Activated T-cell treated with anti-CD3 and anti-CD28 coated beads, Interleukin-2, amount 50 U/mL, for 1 hour (primary cell): ENCODE results near the gene INSL3.
A peak's percentile ranks its signal among the peaks of the same experiment; 100 is the strongest.
"Not testable (repeated sequence)": the region's sequence is repeated elsewhere in the genome, so short reads cannot be mapped to it uniquely, and the experiment has no call there.

Source experiments
- DNase-seq: peaks from one replicate; pipeline ENCODE4 v3.0.0-alpha.2; 2020

The INSL3 gene

DNA sequence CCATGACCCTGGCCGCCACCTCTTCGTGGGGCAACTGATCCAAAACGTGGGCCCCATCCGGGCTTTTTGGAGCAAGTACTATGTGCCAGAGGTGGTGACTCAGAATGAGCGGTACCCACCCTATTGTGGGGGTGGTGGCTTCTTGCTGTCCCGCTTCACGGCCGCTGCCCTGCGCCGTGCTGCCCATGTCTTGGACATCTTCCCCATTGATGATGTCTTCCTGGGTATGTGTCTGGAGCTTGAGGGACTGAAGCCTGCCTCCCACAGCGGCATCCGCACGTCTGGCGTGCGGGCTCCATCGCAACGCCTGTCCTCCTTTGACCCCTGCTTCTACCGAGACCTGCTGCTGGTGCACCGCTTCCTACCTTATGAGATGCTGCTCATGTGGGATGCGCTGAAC lies 9.6 kb downstream of the INSL3 start:
- DNase-seq: no peak

DNA sequence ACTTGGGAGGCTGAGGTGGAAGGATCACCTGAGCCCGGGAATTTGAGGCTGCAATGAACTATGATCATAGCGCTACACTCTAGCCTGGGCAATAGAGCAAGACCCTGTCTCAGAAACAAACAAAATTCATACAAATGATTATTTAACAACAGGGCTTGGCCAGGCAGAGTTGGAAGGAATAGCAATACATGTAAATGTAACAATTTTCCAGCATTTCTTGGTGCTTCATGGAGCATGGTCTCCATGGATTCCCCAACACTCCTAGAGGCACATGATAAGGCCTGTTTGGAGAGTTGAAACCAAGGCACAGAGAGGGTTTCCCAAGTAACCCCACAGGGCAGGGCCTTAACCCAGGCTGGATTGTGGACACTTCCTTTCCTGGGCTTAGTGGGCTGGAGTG lies 10.2 kb downstream of the INSL3 start:
- no peak for DNase-seq

DNA sequence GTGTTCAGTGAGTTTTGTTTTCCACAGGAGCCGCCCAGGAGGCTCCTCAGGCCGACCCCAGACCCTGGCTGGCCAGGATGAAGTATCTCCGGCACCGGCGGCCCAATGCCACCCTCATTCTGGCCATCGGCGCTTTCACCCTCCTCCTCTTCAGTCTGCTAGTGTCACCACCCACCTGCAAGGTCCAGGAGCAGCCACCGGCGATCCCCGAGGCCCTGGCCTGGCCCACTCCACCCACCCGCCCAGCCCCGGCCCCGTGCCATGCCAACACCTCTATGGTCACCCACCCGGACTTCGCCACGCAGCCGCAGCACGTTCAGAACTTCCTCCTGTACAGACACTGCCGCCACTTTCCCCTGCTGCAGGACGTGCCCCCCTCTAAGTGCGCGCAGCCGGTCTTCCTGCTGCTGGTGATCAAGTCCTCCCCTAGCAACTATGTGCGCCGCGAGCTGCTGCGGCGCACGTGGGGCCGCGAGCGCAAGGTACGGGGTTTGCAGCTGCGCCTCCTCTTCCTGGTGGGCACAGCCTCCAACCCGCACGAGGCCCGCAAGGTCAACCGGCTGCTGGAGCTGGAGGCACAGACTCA lies 13.5 kb downstream of the INSL3 start:
- peak; percentile 31 for DNase-seq

DNA sequence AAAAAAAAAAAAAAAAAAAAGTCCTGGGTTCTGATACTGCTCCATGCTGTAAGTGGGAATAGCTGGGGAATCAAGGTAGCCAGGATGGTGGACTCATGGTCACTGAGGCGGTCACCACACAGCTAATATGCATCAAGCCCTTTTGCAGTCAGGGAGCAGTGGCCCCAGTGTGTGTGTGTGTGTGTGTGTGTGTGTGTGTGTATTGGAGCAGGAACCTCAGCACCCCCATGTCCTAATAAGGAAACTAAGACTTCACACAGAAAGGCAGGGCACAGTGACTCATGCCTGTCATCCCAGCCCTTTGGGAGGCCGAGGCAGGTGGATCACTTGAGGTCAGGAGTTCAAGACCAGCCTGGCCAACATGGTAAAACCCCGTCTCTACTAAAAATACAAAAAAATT lies 14.4 kb downstream of the INSL3 start:
- DNase-seq: no peak

GRCh38 chr19:17805427-17805826 lies 15.9 kb downstream of the INSL3 start:
- DNase-seq: no peak

- peak; percentile 31 for DNase-seq
These were observed 17.9 kb downstream of the INSL3 start for GRCh38 chr19:17803264-17803896.

- DNase-seq: no peak
These were observed 19.0 kb downstream of the INSL3 start for GRCh38 chr19:17802137-17802858.

GRCh38 chr19:17798599-17798998 lies 22.7 kb downstream of the INSL3 start:
- DNase-seq: not testable (repeated sequence)

DNA sequence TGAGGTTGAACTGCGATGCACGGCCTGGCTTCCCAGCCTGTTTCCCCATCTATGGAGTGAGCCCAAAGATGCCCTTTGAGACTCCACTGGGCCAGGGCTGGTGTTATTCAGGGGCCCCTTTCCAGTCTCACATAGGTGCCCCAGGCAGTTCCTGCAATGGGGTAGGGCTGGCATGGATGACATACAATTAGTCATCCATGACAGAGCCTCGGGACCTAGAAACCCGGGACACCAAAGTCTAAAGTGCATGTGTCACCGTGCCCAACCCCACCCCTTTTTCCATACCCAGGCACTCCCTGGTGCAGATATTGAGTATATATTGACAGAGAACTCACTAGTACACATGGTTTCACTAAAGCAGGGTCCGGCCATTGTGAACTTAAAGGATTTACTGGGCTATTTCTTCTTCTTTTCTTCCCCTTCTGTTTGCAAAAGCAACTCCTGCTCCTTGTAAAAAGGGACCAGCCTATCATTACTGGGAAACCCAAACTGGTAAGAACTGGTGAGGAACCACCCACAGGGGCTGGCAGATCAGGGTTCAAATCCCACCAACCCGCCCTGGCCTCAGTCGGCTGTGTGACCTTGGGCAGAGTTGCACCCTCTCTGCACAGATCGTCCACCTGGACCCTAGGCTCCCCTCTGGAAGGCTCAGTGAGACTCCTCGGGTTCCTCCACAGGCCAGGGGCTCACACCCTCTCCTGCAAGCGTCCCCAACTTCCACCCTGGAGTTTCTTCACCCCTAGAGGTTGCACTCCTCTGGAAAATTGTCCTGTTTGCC lies 23.7 kb downstream of the INSL3 start:
- DNase-seq: no peak

DNA sequence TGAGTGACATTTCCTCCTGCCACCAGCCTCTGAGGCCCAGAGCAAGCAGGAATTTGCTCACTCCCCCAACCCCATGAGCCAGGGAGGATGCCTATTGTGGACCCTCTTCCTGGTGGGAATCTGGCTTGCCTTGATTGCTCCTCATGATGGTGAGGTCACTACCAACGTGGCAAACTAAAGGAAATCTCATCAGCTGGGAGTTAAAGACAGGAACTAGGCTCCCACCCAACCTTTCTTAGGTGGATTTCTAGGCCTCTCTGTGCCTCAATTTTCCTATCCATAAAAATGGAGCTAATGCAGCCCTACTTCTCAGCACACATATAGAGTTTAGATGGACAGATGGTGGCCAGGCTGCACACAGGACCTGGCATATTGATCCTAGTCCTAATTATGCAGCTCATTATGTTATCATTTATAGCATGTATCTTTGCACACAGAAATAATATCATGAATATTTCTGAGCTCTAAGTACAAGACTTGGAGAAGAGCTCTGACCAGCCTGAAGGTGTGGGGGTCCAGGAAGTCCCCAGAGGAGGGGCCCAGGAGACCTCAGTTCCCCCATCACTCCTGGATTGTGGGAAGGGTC lies 24.4 kb downstream of the INSL3 start:
- no peak for DNase-seq

GRCh38 chr19:17796013-17796837 lies 25.1 kb downstream of the INSL3 start:
- DNase-seq: no peak

GRCh38 chr19:17795495-17795856 lies 25.8 kb downstream of the INSL3 start:
- DNase-seq: no peak

- peak; percentile 34 for DNase-seq
These were observed 26.4 kb downstream of the INSL3 start, which contains the start of gene B3GNT3 for GRCh38 chr19:17794731-17795494. B3GNT3 (plus strand) TSS chr19:17795138; CDS start chr19:17807808, 12,670 bp downstream.

GRCh38 chr19:17794412-17794730 lies 26.9 kb downstream of the INSL3 start:
- no peak for DNase-seq

DNA sequence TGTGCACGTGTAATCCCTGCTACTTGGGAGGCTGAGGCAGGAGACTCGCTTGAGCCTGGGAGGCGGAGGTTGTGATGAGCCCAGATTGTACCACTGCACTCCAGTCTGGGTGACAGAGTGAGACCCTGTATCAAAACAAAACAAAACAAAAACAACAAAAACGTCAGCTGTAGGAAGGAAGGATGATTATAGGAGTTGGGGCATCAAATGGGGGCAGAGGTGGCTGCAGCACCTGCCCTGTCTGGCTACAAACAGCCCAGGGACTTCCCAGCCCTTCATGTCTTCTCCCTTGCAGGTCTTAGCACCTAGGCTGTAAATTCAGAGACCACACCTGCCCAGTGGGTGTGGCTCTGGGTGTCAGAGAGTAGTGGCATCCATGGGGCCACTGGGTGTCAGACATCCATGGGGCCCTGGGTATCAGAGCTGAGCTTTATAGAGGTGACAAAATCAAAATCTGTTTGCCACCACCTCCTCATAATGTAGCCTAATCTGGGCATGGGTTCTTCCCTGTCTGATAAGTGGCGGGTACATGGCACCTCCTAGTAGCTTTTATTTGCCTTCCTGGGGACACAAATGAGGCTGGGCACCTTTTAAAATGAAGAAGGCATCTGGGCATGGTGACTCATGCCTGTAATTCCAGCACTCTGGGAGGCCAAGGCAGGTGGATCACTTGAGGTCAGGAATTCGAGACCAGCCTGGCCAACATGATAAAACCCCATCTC lies 31.1 kb downstream of the INSL3 start:
- no peak for DNase-seq

DNA sequence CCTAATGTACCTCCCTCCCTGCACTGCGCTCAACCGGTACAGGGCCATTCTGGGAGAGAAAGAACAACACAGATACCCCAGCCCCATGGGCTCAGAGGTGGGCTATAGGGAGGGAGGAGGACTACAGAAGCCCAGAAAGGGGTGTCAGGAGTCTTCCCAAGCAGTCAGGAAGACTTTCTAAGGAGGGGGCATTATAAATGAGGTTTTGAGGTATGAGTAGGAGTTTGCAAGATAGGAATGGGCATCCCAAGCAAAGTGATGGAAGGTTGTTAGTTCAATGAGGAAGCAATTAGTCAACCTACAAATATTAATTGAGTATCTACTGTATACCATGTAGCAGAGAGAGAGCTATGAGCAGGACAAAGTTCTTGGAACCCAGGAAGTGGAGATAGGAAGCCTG lies 32.7 kb downstream of the INSL3 start:
- DNase-seq: no peak

GRCh38 chr19:17787274-17787913 lies 33.9 kb downstream of the INSL3 start:
- DNase-seq: no peak

DNA sequence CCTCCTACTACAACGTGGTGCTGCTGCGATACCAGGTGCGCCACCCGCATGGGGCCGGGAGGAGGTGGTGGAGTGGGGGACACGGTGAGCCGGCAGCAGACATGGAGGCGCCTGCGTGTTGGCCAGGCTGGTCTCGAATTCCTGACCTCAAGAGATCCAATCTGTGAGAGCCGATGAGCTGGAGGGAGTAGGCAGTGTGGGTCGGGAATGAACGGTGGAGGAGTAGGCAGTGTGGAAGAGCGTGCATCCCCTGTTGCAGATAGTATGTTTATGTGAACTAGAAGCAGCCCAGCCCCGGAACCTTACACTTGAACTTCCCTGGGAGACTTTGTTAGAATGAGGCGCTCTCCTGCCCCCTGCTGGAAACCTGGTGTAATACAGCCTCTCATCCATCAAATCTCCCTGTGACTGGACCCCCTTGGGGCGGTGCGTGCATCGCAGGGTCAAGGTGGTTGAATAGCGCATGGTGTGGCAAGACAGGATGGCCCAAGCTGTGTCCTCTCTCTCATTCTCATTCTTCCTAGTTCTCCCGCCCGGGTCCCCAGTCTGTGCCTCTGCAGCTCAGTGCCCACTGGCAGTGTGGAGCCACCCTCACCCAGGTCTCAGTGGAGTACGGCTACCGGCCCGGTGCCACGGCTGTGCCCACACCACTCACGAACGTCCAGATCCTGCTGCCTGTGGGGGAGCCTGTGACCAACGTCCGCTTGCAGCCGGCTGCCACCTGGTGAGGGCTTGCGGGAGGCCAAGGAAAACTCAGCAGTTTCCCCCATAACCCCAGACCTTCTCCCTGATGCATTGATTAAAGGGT lies 36.9 kb downstream of the INSL3 start:
- peak; percentile 74 for DNase-seq

DNA sequence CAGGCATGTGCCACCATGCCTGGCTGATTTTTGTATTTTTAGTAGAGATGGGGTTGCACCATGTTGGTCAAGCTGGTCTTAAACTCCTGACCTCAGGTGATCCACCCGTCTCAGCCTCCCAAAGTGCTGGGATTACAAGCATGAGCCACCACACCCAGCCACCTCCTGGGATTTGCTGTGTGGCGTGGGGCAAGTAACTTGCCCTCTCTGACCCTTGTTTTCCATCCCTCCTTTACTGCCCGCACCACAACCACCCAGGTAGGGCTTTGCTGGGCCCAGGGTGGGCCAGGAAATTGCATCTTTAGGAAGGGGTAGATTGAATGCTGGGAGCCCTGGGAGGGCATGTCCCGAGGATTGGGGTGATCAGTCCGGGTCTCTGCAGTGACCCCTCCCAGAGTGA lies 37.6 kb downstream of the INSL3 start:
- DNase-seq: not testable (repeated sequence)
